Neutrophil (primary cell): ENCODE results near the gene TEAD1.

Experiments
- H3K27ac ChIP-seq: fragments of 200-600 bp; sonication (generic); 2 replicates; pipeline ENCODE4 v1.5.1; 2016; ENCODE audit warnings: mild to moderate bottlenecking, moderate library complexity
- H3K27me3 ChIP-seq: fragments of 200-600 bp; sonication (generic); 2 replicates; pipeline ENCODE4 v1.6.0; 2016; ENCODE audit warnings: mild to moderate bottlenecking
- H3K36me3 ChIP-seq: fragments of 200-600 bp; sonication (generic); 2 replicates; pipeline ENCODE4 v1.5.1; 2017
- H3K4me1 ChIP-seq, 2 experiments: fragments of 200-600 bp in 1 of 2; sonication (generic) in 1 of 2; 1 replicate in 1 of 2; 2 replicates in 1 of 2; pipeline versions ENCODE4 v1.5.1 to v1.6.1; 2013 to 2016; ENCODE audit warnings: low read depth in 1 of 2, low read length in 1 of 2, mild to moderate bottlenecking in 1 of 2, moderate library complexity in 1 of 2; ENCODE audit not compliant: control insufficient read depth in 1 of 2, insufficient read depth in 1 of 2
- H3K4me3 ChIP-seq, 2 experiments: fragments of 200-600 bp in 1 of 2; sonication (generic) in 1 of 2; 1 replicate in 1 of 2; 2 replicates in 1 of 2; pipeline ENCODE4 v1.5.1; 2013 to 2016; ENCODE audit warnings: low read depth in 1 of 2, low read length in 1 of 2, mild to moderate bottlenecking in 1 of 2, moderate library complexity in 1 of 2
- H3K9me3 ChIP-seq: fragments of 200-600 bp; sonication (generic); 2 replicates; pipeline ENCODE4 v1.5.1; 2016
- CTCF ChIP-seq: fragments of 200-600 bp; sonication (generic); IDR thresholded peaks from 2 replicates; pipeline ENCODE4 v1.5.1; 2016; ENCODE audit warnings: antibody characterized with exemption

Gene TEAD1

GRCh38 chr11:12785901-12786300, 111.7 kb downstream of the TEAD1 start:
- H3K27ac ChIP-seq = no peak overlapping the region
- no peak for TF ChIP-seq CTCF
- no peak overlapping the region for H3K4me3 ChIP-seq
- H3K27me3 ChIP-seq = no peaks in the 10 kb centered on the region
- H3K4me1 ChIP-seq = no peaks in the 10 kb centered on the region
- H3K9me3 ChIP-seq = no peaks in the 10 kb centered on the region
- H3K36me3 ChIP-seq = no peaks in the 10 kb centered on the region

DNA sequence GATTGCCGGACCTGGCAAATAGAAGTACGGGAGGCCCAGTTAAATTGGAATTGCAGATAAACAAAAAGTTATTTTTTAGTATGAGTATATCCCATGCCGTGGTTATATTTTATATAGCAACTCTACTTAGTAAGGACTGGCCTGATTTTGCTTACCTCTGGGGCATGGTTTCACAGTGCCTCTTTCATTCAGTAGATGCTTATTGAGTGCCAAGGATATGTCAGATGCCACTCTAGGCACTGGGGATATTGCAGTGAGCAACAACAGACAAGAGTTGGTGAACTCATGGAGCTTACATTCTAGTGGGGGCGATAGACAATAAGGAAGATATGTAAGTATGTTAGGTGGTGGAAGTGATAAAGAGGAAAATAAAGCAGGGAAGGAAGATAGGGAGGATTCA, 112.2 kb downstream of the TEAD1 start:
- Histone ChIP-seq H3K27ac (no peak overlapping the region), H3K27me3 (no peaks in the 10 kb centered on the region), H3K4me1 (no peaks in the 10 kb centered on the region), H3K4me3 (no peak overlapping the region), H3K36me3 (no peaks in the 10 kb centered on the region), H3K9me3 (no peaks in the 10 kb centered on the region)
- TF ChIP-seq CTCF = no peak

DNA sequence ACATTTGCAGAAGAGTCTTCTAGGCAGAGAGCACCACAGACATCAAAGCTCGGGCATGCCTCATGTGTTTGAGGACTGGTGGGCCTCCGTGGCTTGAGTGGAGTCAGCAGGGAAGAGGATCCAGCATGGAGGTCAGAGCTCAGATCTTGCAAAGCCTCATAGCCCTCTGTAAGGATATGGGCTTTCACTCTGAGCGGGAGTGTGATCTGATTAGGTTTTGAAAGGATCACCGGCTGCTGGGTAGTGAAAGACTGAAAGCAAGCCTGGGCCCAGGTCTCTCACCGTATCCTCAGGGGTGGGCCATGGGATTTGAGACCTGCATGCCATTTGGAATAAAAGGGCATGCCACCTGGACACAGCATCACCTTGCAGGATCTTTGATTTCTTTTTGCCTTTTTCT, 112.7 kb downstream of the TEAD1 start:
- Histone ChIP-seq H3K9me3 (no peaks in the 10 kb centered on the region), H3K4me3 (no peak overlapping the region), H3K27ac (no peak overlapping the region), H3K4me1 (no peaks in the 10 kb centered on the region), H3K36me3 (no peaks in the 10 kb centered on the region), H3K27me3 (no peaks in the 10 kb centered on the region)
- no peak for TF ChIP-seq CTCF

DNA sequence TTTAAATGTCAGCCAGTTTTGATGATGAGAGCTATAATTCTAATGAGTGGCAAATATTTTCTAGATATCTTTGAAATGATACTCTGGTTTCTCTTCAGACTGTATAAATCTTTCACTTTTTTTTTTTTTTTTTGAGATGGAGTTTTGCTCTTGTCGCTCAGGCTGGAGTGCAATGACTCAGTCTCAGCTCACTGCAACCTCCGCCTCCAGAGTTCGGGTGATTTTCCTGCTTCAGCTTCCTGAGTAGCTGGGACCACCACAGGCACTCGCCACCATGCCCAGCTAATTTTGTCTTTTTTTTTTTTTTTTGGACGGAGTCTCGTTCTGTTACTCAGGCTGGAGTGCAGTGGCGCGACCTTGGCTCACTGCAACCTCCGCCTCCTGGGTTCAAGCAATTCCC, 113.6 kb downstream of the TEAD1 start:
- H3K27me3 ChIP-seq = no peaks in the 10 kb centered on the region
- H3K4me1 ChIP-seq = no peaks in the 10 kb centered on the region
- H3K27ac ChIP-seq = no peak overlapping the region
- TF ChIP-seq CTCF = no peak
- H3K36me3 ChIP-seq = no peaks in the 10 kb centered on the region
- no peaks in the 10 kb centered on the region for H3K9me3 ChIP-seq
- H3K4me3 ChIP-seq = no peak overlapping the region

- H3K9me3 ChIP-seq = no peaks in the 10 kb centered on the region
- no peaks in the 10 kb centered on the region for H3K27me3 ChIP-seq
- no peaks in the 10 kb centered on the region for H3K4me1 ChIP-seq
Observed at GRCh38 chr11:12789054-12789453, 114.8 kb downstream of the TEAD1 start.

More at GRCh38 chr11:12789054-12789453, 114.8 kb downstream of the TEAD1 start:
- no peak for TF ChIP-seq CTCF
- no peaks in the 10 kb centered on the region for H3K36me3 ChIP-seq
- no peak overlapping the region for H3K4me3 ChIP-seq
- no peak overlapping the region for H3K27ac ChIP-seq
